ENCODE data around the gene MRPL27.
A peak's percentile ranks its signal among the peaks of the same experiment; 100 is the strongest.
"Not testable (repeated sequence)": the region's sequence is repeated elsewhere in the genome, so short reads cannot be mapped to it uniquely, and the experiment has no call there.

The MRPL27 gene

DNA sequence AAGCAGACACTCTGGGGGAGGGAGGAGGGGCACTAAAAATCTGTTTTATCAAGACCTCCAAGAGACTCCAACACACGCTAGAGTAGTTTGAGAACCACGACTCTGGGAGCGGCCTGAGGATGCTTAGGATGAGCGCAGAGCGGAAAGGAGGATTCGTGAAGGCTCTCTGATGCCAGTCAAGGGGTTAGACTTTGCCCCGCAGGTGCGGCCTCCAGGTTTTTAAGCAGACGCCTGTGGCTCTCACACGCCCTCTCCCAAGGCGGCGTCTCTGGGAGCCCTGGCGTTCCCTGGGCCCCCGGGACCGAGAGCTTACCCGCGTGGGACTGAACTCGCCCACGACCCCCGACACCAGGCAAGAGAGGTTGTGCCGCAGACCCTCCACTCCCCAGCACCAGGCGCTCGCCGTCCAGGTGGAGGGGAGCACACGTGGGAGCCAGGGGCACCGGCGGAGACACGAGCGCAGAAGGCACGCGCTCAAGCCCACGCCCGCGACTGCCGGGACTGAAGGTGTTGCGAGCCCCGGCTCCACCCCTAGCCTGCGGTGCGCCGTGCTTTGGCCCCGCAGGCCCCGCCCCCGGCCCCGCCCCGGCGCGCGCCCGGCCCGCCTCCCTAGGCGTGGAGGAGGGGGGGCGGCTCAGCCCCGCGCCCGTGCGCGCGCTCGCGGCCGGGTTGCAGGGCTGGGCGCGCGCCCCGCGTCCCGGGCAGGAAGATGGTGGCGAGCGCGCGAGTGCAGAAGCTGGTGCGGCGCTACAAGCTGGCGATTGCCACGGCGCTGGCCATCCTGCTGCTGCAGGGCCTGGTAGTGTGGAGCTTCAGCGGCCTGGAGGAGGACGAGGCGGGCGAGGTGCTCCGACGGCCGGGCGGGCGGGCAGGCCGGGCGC is 27.3 kb downstream of the MRPL27 start, which contains the start of gene XYLT2:
Gene XYLT2 (plus strand): TSS at position 695 of the 881 bp plus-strand sequence. CDS start 15 bp downstream, at position 710.
- peak; percentile 91 for DNase-seq (ENCODE audit: low read depth)

GRCh38 chr17:50344731-50345365 is 28.1 kb downstream of the MRPL27 start:
- no peak for DNase-seq (ENCODE audit: low read depth)

DNA sequence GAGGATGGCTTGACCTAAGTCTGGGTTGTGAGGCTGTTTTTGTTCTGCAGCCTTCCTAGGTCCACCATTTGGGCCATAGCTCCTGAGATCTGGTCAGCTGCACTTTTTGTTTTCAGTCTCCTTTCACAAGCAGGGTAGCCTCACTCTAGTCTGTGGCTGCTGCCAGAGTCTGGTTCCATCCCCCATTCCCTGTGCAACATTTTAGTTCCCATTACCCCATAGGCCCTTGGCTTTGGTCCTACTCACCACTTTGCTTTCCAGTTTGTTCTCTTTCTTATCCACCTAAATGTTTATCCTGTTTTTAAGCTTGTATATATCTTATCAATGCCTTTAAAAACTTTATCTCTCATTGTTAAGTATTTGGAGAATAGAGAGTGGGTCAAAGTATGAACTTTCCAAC is 33.6 kb downstream of the MRPL27 start:
- no peak for DNase-seq (ENCODE audit: low read depth)

DNA sequence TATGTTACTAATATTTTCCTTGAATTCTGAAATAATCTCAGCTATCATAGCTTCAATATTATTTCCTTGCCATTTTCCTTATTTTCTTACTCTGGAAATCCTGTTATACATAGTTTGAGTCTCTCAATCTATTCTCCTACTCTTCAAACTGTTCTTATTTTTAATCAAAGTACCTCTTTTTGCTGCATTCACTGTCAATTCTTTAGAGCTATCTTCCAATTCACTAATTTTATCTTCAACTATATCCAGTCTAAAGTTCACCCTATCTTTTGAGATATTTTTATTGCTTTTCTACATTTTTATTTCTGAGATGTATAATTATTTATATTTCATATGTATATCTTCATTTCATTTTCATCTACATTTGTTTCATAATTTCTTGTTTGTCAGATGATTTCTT is 34.3 kb downstream of the MRPL27 start:
- DNase-seq (ENCODE audit: low read depth), result no peak

DNA sequence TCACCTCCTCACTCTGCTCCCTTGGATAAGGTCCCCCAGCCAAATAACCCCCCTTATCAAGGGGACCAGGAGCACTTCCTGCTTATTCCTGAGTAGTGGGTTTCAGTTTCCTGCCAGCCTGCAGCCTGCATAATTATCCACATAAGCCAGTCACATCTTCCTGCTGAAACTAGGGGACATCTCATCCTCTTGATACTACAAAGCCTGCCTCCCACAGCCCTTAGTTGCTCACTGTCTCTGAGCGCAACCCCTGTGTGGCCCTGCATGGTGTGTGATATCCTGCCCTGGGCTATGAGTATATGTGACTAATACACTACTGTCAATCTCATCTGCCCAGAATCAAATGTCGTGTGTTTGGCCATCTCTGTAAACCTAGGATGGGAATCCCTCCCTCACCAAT is 35.0 kb downstream of the MRPL27 start:
- no peak for DNase-seq (ENCODE audit: low read depth)

- DNase-seq (ENCODE audit: low read depth), result not testable (repeated sequence)
Observed at GRCh38 chr17:50333291-50334057, 39.5 kb downstream of the MRPL27 start.

DNA sequence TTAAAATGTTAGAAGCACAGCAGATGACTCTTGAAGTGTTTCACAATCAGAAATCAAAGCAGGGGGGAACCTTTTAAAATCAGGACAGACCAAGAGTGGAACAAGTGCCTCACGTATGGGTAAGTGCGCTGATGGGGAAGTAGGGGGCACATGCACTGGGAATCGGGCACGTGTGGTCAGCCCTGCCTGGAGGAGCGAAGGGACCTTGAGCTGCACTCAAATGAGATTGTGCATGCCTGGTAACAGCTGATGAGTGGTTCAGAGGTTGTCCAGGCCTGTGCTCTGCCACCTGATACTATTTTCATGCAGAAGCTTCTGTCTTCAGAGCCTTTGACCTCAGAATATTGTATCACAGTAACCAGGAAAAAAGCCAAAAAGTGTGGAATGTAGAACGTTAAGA is 40.8 kb downstream of the MRPL27 start:
- DNase-seq (ENCODE audit: low read depth), result no peak

DNA sequence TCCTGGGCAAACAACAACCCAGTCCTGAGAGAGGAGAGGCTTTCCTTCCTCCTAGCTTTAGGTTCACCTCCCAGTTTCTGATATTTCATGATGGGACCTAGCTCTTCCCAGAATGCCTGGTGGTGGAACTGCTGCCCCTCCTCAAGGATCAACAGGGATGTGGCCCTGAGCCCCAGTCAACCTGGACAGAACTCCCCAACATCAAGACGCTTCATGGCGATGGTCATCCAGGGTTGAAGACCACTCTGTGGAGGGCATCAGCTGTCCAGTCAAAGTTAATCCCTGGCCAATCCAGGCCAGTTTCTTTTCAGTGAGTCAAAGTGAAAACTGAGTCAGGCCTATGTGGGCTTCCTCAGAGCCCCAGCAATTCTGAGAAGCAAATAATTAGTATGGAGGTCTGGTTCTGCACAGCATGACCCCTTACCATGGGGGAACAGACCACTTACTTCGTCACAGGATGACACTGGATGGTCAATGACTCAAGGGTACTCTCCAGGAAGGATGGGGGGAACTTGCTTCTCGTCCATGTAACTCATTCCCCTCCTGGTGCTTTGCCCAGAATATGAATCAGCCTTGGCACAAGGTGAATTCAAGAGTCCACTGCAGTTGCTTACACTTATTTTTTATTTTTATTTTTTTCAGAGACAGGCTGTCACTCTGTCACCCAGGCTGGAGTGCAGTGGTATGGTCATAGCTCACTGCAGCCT is 41.7 kb downstream of the MRPL27 start:
- DNase-seq (ENCODE audit: low read depth), result no peak

DNA sequence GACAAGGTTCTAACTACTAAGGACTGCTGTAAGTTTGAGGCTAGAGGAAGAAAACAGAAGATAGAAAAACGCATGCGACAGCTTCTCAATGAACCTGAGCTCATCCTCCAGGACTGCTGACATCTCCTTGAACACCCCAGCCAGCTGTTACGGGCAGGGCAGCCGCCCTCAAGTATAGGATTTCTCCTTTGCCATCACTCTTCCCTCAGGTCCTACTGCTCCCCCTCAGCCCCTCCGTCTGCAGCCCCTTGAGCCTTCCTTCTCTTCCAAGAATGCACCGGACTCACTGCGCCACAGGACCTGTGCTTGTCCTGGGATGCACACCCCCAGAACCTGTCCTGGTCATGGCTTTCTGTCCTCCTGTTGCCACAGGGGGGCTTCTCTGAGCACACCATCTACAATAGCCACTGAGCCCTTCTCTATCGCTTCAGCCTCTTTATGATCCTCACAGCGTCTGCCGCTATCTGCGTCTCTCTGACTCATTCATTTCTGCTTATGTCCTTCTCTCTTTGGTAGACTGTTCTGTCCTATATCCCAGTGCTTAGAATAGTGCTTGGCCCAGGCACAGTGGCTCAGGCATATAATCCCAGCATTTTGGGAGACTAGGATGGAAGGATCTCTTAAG is 42.7 kb downstream of the MRPL27 start:
- DNase-seq (ENCODE audit: low read depth), result no peak

DNA sequence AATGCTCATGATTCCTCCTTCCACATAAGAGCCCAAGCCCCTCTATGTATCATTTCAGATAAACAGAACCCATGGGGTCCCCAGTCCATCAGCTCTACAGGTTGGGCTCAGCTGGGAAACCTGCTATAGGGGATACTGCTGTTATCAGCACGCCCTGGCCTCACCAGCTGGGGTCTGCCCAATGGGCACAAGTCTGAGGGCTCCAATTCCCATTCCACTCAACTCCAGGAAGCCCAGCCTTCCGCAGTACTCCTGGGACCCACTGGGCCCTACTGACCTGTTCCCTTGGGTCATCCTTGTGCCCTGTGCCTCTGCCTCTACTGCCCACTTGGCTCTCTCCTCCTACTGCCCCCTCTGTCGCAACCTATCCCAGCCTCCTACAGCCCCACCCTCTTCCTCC is 43.3 kb downstream of the MRPL27 start:
- DNase-seq (ENCODE audit: low read depth), result no peak

GRCh38 chr17:50328363-50329325 is 44.3 kb downstream of the MRPL27 start:
- no peak for DNase-seq (ENCODE audit: low read depth)

DNA sequence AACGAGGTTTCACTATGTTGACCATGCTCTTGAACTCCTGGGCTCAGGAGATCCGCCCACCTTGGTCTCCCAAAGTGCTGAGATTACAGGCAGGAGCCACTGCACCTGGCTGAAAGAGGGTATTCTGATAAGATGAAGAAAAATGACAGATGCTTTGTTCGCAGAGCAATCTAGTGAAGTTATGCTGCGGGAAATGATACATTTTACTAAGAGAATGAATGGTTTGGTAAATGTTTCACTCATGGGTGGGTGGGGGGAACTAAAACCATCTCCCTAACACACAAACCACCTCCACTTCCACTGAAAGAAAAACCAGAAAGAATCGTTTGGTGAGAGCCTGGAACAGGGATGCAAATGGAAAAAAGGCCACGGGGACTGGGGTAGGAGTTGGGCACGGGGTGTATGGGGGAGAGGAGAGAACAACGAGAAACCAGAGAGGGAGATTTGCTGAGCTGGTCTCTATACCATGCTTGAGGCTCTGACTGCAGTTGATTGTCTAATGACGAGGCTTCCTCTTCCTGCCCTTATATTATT is 46.1 kb downstream of the MRPL27 start:
- DNase-seq (ENCODE audit: low read depth), result no peak

DNA sequence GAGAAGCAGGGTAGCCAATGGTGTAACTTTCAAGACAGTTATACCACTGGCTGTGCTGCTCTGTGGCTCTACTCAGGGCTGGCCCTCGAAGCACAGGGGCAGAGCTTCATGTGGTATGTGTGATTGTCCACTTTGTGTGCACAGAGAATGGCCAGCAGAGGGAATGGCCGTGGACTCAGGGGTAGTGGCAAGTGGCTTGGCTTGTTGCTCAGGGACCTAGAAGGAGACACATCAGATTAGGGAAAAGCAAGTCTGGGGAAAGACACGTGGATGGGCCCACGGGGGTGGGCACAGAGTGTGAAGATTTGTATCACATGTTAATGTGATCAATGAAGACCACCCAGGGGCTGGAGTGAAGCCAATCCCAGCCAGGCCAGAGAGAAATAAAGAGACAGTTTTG is 47.1 kb downstream of the MRPL27 start:
- DNase-seq (ENCODE audit: low read depth), result no peak

- no peak for DNase-seq (ENCODE audit: low read depth)
Observed at GRCh38 chr17:50323060-50323459, 49.9 kb downstream of the MRPL27 start.

DNA sequence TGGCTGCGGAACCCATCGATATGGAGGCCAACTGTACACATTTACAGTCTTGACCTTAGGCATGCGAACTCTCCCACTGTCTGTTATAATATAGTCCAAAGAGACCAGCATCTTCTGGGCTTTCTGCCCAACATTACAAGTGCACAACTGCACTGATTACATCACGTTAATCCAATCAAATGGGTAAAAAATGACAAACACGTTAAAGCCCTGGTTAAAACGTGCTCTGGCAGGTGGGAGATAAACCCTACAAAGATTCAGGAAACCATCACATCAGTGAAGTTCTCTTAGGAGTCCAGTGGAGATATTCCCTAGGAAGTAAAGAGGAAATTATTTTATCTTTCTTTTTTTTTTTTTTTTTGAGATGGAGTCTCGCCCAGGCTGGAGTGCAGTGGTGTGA is 50.7 kb downstream of the MRPL27 start:
- no peak for DNase-seq (ENCODE audit: low read depth)

DNA sequence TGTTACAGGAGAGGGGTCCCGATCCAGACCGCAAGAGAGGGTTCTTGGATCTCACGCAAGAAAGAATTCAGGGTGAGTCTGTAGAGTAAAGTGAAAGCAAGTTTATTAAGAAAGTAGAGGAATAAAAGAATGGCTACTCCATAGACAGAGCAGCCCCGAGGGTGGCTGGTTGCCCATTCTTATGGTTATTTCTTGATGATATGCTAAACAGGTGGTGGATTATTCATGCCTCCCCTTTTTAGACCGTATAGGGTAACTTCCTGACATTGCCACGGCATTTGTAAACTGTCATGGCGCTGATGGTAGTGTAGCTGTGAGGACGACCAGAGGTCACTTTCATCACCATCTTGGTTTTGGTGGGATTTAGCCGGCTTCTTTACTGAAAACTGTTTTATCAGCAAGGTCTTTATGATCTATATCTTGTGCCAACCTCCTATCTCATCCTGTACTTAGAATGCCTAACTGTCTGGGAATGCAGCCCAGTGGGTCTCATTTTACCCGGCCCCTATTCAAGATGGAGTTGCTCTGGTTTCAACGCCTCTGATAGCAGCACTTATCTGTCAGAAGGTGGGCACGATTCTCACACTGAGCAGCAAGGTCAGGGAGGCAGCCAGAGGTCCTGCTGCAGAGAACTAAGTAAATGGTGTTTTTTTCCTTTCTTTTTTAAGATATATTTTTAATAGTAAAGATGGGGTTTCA is 53.5 kb downstream of the MRPL27 start:
- no peak for DNase-seq (ENCODE audit: low read depth)

DNA sequence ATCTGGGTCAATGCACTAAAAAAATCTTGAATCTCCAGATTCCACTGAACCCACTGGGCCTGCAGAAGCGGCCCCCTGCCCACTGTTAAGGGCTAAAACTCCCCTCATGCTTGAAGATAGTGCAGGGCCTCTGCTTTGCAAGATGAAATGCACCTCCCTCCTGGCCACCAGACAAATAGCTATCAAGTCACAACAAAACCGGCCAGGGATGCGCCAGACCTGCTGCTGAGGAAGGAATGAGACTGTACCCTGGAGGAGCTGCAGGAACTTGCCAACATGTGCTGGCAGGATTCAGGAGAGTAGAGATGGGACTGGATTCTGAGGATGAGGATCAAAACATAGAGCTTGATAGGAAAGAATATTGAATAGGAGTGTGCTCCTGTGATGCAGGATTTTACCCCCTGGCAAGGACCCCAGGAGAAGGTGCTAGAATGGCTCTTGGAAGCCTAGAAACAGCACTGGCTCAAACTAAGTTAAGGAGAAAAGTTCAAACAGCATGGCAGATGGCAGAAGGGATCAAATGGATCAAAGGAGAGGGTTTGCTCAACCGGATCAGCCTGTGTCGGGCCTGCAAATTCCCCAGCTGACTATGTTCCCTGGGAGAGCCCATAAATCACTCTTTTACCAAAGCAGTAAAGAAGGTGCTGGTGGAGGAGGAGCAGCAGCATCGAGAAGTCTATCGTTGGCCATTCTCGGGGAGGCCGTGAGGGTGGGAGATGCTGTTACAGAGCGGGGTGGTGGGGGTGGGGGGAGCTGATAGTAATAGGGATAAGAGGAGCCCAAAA is 54.3 kb downstream of the MRPL27 start:
- DNase-seq (ENCODE audit: low read depth), result no peak

Data from activated T-helper 9 cell treated with anti-CD3 and anti-CD28 coated beads, Interleukin-2, amount 50 U/mL, for 16 hours (primary cell).